ENCODE results near the gene KDM5B. TPM values are rescaled to one million over a fixed set of nuclear protein-coding genes. Genes with fewer than 3 reads are reported as not detected.

KDM5B gene
- total RNA-seq, 4 donors from 2014 or later = 21.8 to 180 (median 47.1) TPM

GRCh38 chr1:202689493-202690342 is 118.5 kb downstream of the KDM5B start:
- intact Hi-C loops (cut with DNase I; ENCODE audit: low total_unique reads) = no loop called here
- no peaks in the 10 kb centered on the region for H3K36me3 ChIP-seq
- H3K27ac ChIP-seq = no peak overlapping the region
- H3K4me3 ChIP-seq = no peak overlapping the region
- TF ChIP-seq, protein P1, sequence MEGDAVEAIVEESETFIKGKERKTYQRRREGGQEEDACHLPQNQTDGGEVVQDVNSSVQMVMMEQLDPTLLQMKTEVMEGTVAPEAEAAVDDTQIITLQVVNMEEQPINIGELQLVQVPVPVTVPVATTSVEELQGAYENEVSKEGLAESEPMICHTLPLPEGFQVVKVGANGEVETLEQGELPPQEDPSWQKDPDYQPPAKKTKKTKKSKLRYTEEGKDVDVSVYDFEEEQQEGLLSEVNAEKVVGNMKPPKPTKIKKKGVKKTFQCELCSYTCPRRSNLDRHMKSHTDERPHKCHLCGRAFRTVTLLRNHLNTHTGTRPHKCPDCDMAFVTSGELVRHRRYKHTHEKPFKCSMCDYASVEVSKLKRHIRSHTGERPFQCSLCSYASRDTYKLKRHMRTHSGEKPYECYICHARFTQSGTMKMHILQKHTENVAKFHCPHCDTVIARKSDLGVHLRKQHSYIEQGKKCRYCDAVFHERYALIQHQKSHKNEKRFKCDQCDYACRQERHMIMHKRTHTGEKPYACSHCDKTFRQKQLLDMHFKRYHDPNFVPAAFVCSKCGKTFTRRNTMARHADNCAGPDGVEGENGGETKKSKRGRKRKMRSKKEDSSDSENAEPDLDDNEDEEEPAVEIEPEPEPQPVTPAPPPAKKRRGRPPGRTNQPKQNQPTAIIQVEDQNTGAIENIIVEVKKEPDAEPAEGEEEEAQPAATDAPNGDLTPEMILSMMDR (IDR thresholded peaks at IDR 0.05) = no peak
- no peak for TF ChIP-seq POLR2A (IDR thresholded peaks at IDR 0.05)
- no peaks in the 10 kb centered on the region for H3K9me3 ChIP-seq
- no peaks in the 10 kb centered on the region for H3K27me3 ChIP-seq
- no peak for DNase-seq
- H3K4me1 ChIP-seq = no peaks in the 10 kb centered on the region

- intact Hi-C loops (cut with DNase I; ENCODE audit: low total_unique reads) = no loop called here
- no peak overlapping the region for H3K27ac ChIP-seq
- no peak for DNase-seq
- TF ChIP-seq, protein P1 (IDR thresholded peaks at IDR 0.05) = no peak
- no peak for TF ChIP-seq POLR2A (IDR thresholded peaks at IDR 0.05)
- H3K4me3 ChIP-seq = no peak overlapping the region
- no peaks in the 10 kb centered on the region for H3K9me3 ChIP-seq
- no peaks in the 10 kb centered on the region for H3K4me1 ChIP-seq
- H3K36me3 ChIP-seq = no peaks in the 10 kb centered on the region
- no peaks in the 10 kb centered on the region for H3K27me3 ChIP-seq
Measured at GRCh38 chr1:202689082-202689481, 119.1 kb downstream of the KDM5B start.

GRCh38 chr1:202688401-202688800 is 119.8 kb downstream of the KDM5B start:
- no peaks in the 10 kb centered on the region for H3K4me1 ChIP-seq
- H3K27ac ChIP-seq = no peak overlapping the region
- H3K9me3 ChIP-seq = no peaks in the 10 kb centered on the region
- TF ChIP-seq POLR2A (IDR thresholded peaks at IDR 0.05) = no peak
- TF ChIP-seq, protein P1 (IDR thresholded peaks at IDR 0.05) = no peak
- intact Hi-C loops (cut with DNase I; ENCODE audit: low total_unique reads) = no loop called here
- no peaks in the 10 kb centered on the region for H3K27me3 ChIP-seq
- H3K36me3 ChIP-seq = no peaks in the 10 kb centered on the region
- no peak overlapping the region for H3K4me3 ChIP-seq
- no peak for DNase-seq

GRCh38 chr1:202687798-202688197 is 120.4 kb downstream of the KDM5B start:
- intact Hi-C loops (cut with DNase I; ENCODE audit: low total_unique reads) = no loop called here
- no peak for DNase-seq
- no peak for TF ChIP-seq POLR2A (IDR thresholded peaks at IDR 0.05)
- TF ChIP-seq, protein P1 (IDR thresholded peaks at IDR 0.05) = no peak
- Histone ChIP-seq H3K27me3 (no peaks in the 10 kb centered on the region), H3K4me1 (no peaks in the 10 kb centered on the region), H3K36me3 (no peaks in the 10 kb centered on the region), H3K27ac (no peak overlapping the region), H3K9me3 (no peaks in the 10 kb centered on the region), H3K4me3 (no peak overlapping the region)

DNA sequence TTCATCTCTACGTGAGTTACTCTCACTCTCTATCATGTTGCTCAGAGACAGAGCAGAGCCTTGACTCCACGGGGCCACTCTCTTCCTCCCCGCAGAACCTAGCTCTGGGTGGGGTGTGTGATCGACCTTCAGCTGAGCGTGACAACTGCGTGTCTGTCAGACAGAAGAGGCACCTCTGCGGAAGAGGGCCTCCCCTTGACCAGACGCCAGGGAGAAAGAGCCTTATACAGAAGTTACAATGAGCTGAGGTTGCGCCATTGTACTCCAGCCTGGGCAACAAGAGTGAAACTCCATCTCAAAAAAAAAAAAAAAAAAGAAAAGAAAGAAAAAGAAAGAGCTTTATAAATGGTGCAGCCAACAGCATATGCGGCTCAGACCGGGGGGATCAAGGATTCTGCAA is 120.9 kb downstream of the KDM5B start:
- TF ChIP-seq, protein P1 (IDR thresholded peaks at IDR 0.05) = no peak
- TF ChIP-seq POLR2A (IDR thresholded peaks at IDR 0.05) = no peak
- intact Hi-C loops (cut with DNase I; ENCODE audit: low total_unique reads) = no loop called here
- Histone ChIP-seq H3K36me3 (no peaks in the 10 kb centered on the region), H3K4me1 (no peaks in the 10 kb centered on the region), H3K27me3 (no peaks in the 10 kb centered on the region), H3K4me3 (no peak overlapping the region), H3K9me3 (no peaks in the 10 kb centered on the region), H3K27ac (no peak overlapping the region)
- DNase-seq = no peak

All from uterus (tissue), 4 donors.